COLO829 (cell line): Measurements from ENCODE around the gene BACH2.
"Not testable (repeated sequence)": the region's sequence is repeated elsewhere in the genome, so short reads cannot be mapped to it uniquely, and the experiment has no call there.

Experiments used
- DNase-seq: peaks from one replicate; pipeline ENCODE4 v3.0.0; 2012; ENCODE audit warnings: low spot score

Gene BACH2

DNA sequence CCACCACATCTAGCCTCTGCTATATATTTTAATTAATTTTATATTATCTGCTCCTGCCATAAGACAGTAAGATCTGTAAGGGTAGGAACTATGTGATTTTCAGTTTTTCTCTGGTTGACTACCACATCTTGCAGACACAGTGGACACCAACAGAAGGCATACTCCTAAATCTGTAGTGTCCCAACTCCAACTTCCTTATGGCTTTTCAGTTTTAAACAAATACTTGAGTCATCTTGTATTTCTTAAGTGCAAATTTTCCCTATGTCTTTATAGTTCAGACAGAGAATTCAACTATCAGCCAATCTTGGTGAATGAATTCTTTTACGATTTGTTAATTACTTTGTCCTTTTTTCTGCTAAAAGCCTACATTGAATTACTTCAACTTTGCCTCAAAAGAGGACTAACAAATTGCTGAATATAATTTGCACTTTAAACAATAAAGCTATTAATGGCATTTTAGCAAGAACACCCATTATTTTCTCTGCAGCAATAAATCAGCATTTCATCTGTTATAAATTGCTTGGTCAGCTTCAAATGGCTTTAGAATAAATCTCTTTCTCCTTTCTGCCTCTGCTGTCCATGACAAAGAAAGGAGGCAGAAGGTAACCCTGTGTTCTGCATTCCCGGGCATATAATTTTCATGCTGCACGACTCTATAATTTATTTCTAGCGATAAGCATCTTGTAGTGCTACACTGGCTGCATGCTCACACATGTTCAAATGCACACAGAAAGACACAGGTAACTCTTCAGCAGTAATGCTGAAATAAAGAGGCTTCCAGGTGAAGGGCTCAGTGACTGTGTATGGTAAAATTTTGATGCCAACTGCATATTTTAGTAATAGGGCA lies 144.8 kb downstream of the BACH2 start:
- DNase-seq, result no peak

DNA sequence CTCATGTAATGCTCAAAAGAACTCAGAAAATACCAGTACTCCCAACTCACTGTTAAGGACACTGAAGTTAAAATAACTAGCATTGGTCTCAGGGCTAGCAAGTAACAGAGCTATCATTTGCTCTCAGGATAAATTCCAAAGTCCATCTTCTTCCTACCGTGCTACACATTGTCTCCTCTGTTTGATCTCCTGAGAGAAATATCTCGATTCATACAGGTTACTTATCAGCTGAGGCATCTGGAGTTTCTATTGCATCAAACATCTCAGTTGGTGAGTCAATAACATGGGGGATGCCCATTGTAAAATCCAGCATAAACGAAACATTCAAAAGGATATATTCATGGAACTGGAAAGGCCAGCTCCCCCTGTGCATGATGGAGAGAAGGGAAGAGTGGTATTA lies 147.4 kb downstream of the BACH2 start:
- no peak for DNase-seq

DNA sequence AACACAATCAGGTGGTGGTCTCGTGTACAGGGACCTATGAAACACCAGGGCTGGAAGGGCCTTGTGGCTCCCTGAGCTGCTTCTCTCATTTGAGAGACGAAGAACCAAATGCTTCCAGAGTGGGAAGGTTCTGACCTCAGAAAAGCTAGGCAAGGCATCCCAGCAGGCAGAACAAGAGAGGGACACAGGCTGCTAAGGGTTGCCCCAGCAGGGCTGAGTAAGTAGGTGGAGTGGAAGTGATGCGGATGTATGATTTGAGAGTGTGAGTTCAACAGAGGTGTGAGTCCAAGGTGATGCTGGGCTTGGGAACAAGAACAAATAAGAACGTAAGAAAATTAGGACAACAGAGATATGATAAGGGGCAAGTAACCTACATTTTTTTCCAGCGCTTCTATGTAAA lies 147.8 kb downstream of the BACH2 start:
- DNase-seq, result no peak

DNA sequence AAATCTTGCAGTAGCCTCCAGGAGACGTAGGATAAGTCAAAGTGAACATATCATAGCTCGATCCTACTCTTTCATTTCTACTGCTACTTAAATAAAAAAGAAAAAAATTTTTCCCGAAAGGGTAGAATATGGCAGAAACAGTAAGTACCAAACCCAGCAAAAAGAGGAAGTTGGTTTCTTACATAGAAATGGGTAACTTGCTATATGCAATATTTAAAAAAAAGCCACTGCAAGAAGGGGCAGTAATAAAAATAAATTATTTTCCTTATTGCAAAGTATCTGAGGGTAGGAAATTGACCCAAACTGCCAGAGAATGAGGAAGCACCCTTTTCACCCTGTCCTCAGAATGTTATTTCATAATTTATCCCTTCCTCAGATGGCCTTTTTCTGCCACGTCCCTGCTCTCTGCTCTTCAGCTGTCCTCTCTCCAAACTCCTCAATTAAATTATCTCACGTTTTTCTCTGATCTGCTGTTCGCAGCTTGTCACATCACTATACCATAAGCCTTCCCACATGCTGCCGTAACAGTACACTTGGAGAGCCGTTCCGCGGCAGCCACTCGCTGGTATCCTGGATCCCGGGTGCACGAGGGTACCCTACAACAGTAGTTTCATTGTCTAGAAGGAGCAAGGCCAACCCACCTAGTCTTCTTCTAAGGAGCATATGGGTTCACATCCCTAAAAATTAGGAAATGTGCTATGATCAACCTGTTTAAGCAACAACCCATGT lies 149.6 kb downstream of the BACH2 start:
- no peak for DNase-seq

DNA sequence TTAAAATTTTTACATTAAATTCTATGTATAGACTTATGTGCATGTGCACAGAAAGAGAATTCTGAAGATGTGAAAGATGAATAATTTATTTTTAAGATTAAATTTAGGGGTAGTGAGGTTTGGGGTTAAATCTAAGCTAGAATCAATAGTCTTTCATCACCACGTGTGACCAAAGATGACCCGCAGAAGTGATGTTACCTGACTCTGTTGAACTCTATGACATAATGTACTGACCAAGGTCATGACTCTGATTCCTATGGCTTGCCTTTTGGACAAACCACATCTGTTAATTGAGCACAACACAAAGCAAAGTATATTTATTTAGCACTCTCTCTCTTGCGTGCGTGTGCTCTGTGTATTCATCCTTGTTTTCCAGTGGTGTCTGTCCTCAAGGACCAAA lies 150.6 kb downstream of the BACH2 start:
- no peak for DNase-seq

DNA sequence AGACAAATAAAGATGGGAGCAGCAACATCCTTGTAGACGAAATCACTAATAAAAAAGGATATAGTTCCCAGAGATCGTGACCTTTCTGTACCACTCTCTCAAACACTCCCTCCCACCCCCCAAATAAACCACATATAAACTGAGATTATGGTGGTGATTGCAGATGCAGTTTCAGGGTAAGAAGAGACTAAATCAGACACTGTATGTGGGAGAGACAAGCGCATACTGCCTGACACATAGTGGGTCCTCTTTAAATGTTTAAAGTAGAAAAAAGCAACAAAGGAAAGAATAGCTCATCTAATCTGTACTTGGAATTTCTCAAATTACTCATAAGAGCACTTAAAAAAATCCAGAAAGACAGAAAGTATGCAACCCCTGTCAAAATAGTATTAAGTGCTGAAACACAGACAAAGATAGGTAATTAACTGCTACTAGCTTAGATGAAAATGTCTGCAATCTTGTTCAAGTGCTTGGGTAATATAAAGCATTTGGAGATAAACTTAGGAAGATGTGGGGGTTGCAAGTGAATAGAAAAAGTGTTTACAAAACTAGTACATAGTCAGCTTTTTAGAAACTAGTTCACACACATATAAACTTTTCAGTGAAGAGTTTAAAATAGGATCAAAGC lies 151.6 kb downstream of the BACH2 start:
- no peak for DNase-seq

DNA sequence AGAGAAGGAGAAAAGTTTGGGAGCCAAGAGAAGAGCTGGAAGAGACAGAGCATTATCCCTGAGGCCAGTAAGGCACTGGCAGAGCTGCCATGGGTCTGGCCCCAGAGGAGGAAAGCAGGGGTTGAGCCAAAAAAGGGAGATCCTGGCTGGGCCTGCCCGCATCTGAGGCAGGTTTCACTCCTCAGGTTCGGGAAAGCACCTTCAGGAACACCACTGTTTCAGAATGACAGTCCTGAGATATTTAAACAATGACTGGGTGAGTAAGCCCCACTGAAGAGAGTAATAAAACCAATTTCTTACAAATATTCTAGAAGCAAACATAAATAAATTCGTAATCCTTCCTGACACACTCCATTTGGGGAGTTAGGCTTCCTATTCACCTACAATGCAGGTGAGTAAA lies 152.2 kb downstream of the BACH2 start:
- DNase-seq, result no peak

DNA sequence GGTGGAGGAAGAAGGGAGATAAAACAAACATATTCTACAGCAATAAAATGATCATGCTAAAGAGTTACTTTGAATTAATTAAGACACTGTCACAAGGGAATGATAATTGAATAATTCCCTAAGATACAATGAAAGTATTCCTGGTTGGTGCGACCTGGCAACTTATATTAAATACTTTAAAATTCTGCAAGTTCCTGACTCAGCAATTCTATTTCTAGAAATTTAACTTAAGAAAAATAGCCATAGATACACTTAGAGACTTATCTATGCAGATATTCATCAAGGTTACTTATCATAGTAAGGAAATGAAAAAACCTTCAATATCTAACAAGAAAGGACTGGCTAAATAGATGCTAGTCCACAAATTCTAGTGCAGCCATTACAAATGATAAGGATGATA lies 156.0 kb downstream of the BACH2 start:
- DNase-seq, result no peak

DNA sequence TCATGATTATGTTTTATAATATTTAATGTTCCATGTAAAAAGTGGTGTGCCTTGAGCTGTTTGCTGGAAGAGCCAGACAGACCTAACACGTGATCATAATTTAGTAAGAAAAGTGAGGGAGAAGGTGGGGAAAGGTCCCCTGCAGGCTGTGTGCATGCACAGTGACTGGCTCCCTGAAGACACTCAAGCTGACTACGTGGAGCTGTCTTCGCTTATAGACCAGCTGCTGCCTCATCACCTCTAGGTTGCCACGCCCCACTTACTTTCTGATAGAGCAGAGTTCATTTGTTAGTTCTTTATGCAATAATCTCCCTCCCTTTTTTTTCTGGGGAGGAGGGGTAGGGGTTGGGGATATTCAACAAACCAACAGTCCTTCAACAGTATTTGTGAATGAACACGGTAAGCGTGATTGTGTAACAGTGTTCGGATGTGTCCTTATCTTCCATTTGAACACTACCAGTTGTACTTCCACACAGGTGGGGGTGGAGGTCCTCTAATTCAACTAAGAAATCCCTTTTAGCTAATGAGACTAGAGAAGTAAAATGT lies 157.3 kb downstream of the BACH2 start:
- no peak for DNase-seq

DNA sequence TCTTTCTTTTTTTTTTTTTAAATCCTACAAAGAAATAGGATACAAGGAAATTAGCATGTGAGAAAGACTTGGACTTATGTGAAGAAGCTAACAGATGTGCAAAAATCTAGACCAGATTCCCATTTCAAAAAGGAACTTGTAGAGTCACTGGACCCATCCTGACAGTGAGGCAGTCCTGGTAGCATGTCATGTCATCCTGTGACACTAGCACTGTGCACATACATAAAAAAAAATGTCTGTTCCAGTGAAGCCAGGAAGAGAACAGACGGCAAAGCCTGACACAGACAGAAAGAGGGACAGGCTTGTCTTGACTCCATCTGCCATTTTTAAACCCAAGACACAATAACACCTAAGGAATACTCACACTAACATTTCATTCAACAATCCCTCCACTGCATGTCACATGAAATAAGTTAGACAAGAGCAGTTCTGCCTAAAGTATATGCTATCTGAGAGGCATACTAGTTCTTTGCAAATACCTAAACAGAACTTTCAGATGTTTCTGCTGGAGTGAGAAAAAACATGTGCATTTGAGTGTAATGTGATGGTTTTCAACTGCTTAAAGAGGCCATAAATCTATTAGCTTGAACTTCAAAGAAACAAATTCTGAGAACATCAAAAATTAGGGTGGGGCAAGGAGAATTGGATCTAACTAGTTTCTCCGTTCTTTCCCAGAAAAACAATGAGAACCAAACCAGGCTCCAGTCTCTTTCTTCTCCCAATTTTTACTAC lies 159.6 kb downstream of the BACH2 start:
- DNase-seq, result no peak

DNA sequence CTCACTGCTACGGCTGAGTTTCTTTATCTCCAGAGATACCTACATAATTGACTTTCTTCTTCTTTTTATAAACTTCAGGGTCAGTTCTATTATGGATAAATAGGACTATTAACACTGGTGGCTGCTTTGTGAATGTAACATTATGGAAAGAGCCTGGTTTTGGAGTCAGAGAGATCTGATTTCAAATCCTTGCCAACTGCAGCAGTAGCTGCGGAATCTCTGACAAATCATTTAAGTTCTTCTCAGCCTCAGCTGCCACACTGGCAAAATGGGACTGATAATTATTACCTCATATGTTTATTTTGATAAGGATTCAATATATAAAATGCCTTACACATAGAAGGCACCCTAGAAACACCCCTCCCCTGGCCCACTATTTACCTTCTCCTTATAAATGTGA lies 160.5 kb downstream of the BACH2 start:
- no peak for DNase-seq

DNA sequence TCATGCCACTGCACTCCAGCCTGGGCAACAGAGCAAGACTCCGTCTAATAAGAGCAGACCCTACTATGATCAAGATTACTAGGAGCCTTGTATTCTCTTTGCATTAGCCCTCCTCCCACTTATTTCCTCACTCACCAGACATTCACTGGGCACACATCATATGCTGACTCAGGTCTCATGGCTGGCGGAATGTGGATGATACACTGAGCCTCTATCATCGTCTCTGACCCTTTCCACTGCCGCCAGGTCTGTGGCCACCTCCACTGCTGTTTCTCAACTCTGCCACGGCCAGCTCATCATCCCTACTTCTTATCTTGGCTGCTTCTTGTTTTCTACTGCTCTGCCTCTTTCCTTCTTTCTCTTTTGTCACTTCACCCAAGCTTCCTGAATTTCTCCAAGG lies 161.0 kb downstream of the BACH2 start:
- DNase-seq, result no peak

DNA sequence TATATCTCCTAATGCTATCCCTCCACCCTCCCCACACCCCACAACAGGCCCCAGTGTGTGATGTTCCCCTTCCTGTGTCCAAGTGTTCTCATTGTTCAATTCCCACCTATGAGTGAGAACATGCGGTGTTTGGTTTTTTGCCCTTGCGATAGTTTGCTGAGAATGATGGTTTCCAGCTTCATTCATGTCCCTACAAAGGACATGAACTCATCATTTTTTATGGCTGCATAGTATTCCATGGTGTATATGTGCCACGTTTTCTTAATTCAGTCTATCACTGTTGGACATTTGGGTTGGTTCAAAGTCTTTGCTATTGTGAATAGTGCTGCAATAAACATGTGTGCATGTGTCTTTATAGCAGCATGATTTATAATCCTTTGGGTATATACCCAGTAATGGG lies 163.0 kb downstream of the BACH2 start:
- not testable (repeated sequence) for DNase-seq

DNA sequence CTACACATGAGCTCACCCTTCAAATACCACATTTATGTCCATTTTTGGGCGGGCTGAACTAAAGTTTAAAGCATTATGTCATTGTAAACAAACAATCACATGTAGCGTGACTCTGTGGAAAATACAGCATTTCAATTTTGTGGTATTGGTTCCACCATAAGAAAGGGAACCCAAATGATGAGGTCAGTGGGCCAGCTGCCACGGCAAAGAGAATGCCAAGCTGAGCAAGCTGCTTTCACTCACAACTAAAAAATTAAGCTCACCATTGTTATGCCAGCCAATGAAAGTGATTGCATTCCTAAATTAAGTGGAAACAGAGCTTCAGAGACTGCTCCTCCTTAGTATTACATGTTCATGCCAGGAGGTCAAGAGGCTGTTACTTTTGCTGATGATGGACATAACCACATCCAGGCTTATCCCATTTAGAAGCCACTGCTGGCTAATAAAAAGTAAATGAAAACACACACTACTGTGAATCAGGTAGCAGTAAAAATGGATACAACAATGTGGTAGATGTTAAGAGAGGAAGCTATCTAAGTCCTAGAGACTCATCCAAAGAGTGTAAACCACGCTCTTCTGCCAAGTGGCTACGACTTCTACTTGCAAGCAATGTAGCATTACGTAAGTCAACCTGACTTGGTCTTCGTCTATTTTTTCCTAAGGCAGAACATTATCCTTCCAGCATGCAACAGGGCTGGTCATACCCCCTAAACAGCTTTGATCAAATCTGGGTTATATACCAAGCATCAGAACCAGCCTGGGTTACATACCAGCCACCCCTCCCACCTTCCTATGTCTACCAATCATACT lies 164.8 kb downstream of the BACH2 start:
- no peak for DNase-seq

DNA sequence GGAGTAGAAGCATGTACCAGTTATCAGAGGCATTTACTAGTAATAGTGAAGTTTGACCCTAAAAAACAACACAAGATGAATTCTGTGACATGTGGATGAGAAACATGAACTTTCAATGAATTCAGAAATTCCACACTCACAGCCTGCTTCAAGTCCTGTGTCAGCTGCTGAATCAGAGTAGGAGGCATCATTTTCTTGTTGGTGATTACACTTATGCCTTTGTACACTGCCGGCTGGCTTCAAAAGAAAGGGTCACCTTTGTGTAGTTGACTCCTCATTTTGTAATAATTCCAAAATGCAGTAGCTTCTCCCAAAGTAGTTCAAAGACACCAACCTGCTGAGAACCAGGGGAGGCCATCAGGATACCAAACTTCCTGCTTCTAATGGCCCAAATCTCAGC lies 165.5 kb downstream of the BACH2 start:
- DNase-seq, result no peak

DNA sequence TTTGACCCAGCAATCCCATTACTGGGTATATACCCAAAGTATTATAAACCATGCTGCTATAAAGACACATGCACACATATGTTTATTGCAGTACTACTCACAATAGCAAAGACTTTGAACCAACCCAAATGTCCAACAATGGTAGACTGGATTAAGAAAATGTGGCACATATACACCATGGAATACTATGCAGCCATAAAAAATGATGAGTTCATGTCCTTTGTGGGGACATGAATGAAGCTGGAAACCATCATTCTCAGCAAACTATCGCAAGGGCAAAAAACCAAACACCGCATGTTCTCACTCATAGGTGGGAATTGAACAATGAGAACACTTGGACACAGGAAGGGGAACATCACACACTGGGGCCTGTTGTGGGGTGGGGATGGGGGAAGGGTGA lies 168.0 kb downstream of the BACH2 start:
- DNase-seq, result not testable (repeated sequence)

DNA sequence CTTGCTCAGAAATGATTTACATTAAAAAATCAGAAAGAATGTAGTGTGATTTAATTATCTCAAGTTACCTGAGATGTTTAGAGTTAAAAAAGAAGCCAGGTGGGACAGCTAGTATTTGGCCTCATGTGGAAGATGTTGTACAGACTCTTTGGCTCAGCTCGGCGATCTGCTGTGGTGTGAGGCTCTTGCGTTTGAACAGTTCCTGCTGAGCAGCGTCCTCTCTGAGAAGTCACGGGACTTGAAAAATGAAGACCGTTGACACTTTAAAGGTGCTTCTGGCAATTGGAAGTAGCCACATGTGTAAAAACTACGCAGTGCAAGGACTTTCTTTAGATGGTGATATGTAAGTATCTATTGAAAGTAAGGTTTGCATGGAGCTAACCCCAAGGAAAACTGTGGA lies 169.0 kb downstream of the BACH2 start:
- DNase-seq, result no peak

DNA sequence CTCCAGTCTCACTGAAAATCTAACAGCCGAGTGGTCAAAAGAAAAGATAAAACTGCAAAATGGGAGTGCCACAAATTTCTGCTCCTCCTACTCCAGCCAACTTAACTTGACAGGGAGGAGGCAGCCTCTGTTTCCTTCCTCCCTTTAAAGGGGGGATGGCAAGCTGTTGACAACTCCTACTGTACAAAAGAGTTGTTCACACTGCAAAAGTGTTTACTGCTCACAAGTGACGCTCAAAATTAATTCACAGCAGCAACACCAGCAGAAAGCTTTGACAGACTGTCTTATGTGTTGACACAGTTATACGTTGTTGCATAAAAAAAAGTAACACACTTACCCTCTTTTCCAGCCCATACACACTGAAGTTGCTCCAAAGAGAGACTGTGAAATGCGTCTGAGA lies 169.8 kb downstream of the BACH2 start:
- no peak for DNase-seq

DNA sequence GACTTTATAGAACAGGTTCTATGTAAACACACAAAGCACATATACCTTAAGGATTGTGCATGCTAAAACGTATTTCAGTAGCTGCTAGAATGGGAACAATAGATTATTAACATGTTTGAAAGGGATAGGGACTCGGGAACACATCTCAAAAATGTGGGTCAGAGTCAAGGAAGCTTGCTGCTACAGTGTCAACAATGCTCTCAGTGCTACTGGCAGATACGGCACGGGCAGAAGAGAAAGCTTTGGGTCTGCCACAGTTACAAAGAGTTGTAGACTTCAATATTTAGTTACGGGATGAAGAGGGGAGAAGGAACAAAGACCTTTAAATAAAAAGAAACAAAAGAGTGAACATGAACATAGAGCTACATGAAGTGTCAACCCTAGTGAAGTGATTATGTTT lies 170.5 kb downstream of the BACH2 start:
- no peak for DNase-seq

DNA sequence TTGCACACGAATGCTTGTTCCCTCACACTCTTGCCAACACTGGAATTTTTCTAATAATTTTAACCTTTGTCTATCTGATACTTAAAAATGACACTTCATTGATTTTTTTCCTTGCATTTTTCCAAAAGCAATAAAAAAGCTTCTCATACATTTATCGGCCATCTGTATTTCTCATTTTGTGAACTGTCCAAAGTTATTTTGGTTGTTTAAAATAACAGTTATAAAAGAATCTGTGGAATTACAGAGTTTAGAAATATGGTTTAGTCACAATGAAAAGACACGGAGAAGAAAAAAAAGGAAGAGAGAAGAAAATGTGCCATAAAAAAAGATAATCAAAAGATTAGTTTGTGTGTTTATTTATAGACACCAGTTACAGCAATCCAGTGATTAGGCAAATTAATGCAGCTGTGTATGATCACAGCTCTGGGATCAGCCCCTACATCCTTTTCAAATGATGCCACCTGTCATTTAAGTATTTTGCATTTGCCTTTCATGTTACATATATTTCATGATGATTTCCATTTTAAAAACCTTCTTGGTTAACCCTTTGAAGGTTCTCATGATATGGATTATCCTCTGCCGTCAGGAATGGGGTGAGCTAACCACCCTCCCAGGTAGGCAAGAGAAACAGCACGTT lies 171.7 kb downstream of the BACH2 start:
- no peak for DNase-seq

DNA sequence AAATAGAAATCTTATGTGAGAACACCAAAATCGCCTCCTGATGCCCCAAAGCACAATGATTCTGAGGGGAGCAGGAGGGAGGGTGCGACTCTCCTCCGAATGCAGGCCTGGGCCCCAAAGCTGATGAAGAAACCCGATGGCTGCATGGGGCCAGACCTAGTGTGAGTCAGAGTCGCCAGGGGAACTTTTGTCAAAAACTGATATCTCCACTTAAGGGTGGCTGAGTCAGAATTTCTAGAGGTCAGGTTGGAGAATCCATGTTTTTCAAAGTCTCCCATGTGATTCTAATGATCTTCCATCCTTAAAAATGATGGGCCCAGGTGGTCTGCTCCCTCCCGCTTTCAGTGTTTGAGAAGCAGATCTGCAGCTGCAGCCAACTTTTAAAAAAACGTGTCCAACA lies 172.8 kb downstream of the BACH2 start:
- DNase-seq, result no peak
